ENCODE measurements around the gene MATN4.

DNA sequence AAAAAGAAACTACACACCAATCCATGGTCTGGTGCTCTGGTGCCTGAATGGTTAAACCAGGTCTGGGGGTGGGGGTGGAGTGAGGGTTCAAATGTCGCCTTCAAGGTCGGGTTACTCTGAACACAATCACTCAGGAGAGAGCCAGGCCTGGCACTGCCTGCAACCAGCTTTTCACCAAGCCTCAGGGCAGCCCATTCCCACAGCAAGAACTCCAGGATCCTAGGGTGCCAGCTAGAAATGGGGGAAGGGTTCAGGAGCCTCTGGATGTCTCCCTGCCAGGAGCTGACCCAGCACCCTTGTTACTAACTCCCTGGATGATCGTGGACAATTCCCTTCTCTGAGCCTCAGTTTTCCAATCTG is 33.5 kb upstream of the MATN4 start:
- TF ChIP-seq, protein P1, sequence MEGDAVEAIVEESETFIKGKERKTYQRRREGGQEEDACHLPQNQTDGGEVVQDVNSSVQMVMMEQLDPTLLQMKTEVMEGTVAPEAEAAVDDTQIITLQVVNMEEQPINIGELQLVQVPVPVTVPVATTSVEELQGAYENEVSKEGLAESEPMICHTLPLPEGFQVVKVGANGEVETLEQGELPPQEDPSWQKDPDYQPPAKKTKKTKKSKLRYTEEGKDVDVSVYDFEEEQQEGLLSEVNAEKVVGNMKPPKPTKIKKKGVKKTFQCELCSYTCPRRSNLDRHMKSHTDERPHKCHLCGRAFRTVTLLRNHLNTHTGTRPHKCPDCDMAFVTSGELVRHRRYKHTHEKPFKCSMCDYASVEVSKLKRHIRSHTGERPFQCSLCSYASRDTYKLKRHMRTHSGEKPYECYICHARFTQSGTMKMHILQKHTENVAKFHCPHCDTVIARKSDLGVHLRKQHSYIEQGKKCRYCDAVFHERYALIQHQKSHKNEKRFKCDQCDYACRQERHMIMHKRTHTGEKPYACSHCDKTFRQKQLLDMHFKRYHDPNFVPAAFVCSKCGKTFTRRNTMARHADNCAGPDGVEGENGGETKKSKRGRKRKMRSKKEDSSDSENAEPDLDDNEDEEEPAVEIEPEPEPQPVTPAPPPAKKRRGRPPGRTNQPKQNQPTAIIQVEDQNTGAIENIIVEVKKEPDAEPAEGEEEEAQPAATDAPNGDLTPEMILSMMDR (IDR thresholded peaks at IDR 0.05) = no peak
- TF ChIP-seq POLR2A (IDR thresholded peaks at IDR 0.05) = no peak

Measured in prostate gland (tissue), 2 donors.